GM18909 (cell line): ENCODE data around the gene NCK2.

Experiments
- ATAC-seq: cut with Tn5 transposase; IDR thresholded peaks from one replicate; pipeline ENCODE4 v1.9.1; 2021; ENCODE audit warnings: mild to moderate bottlenecking; ENCODE audit not compliant: unreplicated experiment, poor library complexity

Gene NCK2

GRCh38 chr2:105788670-105789290 lies 44.1 kb downstream of the NCK2 start:
- ATAC-seq, result no peak

- ATAC-seq, result peak; percentile 79
Observed at GRCh38 chr2:105789745-105790460, 45.2 kb downstream of the NCK2 start.

GRCh38 chr2:105790461-105791149 lies 45.9 kb downstream of the NCK2 start:
- ATAC-seq, result peak; percentile 29

DNA sequence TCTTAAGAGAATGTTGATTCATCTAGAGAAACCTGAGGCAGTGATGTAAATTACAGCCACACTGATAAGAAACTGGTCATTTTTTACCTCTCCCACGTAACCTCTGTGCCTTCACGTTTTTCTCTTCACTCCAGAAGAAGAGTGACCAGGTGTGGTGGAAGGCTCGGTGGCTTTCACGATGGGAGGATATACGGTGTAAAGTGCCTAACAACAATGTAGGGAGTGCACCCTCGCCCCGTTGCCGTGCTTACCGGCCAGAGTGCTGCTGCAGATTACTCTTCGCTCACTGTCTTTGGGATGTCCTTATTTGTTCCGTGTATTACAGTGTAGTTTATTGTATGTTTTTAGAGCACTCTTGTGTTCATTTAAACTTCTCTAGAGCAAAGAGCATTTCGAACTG lies 46.5 kb downstream of the NCK2 start:
- ATAC-seq, result no peak

DNA sequence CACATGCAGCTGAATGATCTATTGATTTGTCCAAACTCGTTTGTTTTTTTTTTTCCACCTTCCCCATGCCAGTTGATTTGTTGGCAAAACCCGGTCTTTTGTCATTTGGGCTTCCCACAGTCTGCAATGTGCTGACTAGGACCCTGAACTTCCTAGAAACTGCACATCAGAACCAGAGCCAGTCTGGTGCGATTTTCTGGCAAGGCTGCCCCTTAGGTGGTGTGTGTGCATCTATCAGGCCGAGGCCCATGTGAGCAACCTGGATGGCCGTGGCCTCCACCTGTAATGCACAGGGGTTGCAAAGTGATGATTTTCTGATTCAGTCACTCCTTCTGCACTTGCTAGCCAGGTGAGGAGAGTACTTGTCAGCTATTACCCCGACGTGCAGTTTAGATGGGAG lies 47.8 kb downstream of the NCK2 start:
- no peak for ATAC-seq

DNA sequence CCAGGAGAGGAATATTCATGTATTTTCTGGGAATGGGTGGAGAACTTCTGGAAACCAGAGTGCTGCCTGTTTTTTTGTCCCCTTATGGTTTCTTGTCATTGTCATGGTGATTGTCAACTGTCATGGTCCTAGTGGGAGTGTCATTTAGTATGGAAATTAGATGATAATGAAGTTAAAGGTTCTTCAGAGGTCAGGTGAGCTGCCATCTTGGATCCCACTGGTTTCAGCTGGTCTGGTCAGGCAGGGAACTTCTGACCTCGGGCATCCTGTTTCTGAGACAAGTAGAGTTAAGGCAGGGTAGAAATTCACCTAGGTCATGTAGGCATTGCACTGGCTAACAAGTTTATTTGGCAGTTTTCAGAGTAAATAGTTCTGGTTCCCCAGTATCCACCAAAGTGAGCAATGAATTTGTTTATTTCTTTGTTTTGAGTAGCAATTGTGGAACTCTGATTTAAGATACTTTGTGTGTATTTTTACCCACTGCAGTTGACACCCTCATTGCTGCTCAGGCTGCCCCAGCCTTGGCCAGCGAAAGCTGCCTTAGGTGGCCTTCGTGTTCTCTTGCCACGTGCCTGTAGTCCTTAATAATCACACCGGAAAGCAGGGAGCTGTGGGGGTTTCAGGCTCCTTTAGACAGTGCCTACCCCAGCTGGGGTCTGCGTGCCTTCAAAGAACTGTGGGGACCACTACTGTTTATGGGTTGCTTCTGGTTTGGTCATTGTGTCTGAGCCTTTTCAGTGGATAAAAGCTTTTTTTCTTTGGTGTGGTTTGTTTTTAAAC lies 48.7 kb downstream of the NCK2 start:
- no peak for ATAC-seq

DNA sequence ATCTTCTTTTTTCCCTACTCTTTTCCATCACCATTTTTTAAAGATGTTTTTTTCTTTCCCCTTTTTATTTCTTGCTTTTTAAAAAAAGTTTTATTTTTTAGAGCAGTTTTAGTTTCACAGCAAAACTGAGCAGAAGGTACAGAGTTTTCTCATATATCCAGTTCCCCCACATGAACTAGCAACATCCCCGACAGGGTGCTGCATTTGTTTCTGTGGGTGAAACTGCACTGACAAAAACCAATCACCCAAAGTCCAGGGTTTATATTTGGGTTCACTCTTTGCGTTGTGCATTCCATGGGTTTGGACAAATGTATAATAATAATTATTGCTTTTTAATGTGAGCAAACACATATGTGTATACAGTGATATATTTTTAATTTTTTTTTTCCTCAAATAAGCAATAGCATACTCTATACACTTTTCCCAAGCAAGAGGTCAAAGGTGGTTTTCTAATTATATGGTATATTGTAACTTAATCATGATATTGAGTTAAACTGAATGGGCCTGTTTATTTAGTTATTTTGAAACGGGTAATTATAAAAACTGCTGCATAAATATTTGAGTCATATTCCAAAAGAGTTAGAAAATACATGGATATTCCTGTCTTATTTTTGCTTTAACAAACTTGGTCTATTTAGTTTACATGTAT lies 50.3 kb downstream of the NCK2 start:
- ATAC-seq, result no peak

DNA sequence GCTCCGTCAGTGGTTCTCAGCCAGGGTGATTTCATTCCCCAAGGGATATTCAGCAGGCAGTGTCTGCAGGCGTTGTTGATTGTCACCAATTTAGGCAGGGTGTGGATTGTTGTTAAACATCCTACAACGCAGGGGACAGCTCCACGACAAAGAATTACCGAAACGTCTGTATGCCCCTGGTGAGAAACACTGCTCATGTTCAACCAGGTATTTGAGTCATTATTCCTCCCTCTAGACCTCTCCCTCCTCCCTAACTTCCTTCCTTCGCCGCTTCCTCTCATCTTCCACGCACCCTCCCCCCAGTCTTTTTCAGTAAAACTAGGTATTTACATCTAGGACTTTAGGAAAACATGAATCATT lies 50.8 kb downstream of the NCK2 start:
- ATAC-seq, result no peak

- ATAC-seq, result no peak
Observed at GRCh38 chr2:105796131-105796638, 51.5 kb downstream of the NCK2 start.

DNA sequence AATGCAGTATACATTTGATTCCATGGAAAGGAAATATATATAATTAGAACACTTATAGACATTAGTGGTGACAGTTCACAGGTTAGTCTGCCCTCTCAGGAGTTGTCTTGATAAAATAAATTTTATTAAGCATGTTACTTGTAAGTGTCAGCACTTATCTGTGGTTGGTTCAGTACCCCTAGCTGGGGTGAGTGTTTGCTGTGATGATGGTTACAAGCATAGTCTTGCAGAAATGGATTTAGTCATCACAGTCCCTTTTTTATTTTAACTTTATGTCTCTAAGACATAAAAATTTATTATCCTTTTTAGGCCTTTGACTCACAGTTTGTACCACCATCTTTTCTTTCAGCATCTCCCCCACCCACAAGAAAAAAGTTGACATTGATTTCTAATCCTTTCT lies 52.1 kb downstream of the NCK2 start:
- ATAC-seq, result no peak

DNA sequence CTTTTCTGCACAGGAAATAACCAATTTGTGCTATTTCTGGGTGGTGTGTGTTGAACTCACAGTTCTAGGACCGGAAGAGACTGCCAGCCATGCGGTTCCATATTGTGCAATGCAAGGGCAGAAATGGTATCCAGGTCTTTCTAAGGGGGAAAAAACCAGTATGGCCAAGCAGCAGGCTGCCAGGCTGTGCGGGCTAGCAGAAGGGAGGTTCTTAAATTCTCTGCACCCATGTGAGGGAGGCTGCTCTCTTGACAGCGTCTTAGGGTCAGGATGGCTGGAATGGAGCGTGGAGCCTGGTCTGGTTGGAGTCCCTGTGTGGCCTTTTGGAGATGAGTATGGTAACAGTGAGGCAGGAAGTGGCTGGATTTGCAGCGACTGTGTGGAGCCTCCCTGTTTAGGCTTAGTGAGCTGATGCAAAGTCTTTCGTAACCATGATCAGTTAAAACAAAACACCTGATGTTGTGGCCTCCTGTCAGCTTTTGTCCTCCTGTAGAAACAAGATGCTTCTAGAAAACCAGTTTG lies 52.6 kb downstream of the NCK2 start:
- peak; percentile 60 for ATAC-seq

GRCh38 chr2:105798595-105798994 lies 53.9 kb downstream of the NCK2 start:
- peak; percentile 14 for ATAC-seq

DNA sequence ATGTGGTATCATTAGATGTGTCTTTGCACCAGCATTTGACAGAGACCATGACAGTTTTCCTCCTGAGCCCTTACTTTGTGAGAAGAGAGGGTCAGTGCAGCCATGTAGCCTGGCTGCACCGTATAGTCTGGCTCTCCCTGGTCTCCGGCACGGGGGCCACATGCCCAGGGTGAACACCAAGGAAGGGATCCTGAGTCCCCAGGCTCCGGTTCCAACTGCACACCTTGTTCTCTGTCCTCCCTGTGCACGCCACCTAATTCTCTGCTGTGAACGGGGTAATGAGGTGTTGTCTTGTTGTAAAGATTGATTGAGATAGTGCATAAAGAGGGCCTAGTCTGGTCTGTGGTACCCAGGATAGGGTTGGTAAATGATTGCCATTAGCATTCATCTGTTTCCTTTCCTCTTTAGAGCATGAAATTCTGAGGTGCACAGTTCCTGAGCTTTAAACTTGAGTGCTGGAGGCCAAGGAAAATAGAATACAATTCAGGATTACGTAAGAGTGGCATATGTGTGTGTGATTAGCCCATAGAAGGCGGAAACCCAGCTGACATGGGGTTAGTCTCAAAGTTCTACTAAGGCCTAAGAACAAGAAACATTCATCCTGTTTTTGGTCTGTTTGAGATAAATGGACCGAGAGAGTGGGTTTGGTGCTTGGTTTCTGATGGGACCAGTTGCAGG lies 55.5 kb downstream of the NCK2 start:
- no peak for ATAC-seq

- no peak for ATAC-seq
Observed at GRCh38 chr2:105800953-105801635, 56.4 kb downstream of the NCK2 start.

GRCh38 chr2:105801961-105802360 lies 57.2 kb downstream of the NCK2 start:
- no peak for ATAC-seq

GRCh38 chr2:105802587-105802986 lies 57.9 kb downstream of the NCK2 start:
- peak; percentile 56 for ATAC-seq

DNA sequence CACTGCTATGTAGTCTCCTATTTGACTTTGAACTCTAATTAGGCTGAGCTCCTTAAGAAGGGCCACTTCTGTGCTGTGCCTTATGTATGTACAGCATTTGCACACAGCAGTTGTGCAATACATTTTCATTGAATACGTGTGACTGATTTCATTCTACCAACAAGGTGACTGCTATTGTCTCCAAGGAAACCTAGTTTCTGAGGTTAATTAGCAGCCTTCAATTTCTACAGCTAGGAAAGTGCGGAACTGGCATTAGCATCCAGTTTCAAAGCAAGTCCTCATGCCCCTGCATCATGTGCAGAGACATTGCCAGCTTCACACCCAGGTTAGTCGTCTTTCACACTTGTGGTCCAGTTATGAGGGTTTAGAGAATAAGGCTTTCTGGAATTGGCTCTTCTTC lies 58.6 kb downstream of the NCK2 start:
- peak; percentile 44 for ATAC-seq

- no peak for ATAC-seq
Observed at GRCh38 chr2:105803773-105804172, 59.1 kb downstream of the NCK2 start.

GRCh38 chr2:105804266-105804665 lies 59.6 kb downstream of the NCK2 start:
- no peak for ATAC-seq
